Activated CD8-positive, alpha-beta T cell treated with anti-CD3 and anti-CD28 coated beads for 36 hours (primary cell): ENCODE measurements around the gene CTH. TPM values are rescaled to one million over a fixed set of nuclear protein-coding genes. Genes with fewer than 3 reads are reported as not detected.

Experiments used
- ATAC-seq: fragments of 200-7000 bp; cut with Tn5 transposase; one replicate; pipeline ENCODE4 v1.10.0; 2021; ENCODE audit warnings: mild to moderate bottlenecking, moderate library complexity
- CTCF ChIA-PET: fragments of 350-600 bp; sonication (Branson Sonifier 250); formaldehyde crosslinking; loops from one replicate; lab custom pipeline; 2021; ENCODE audit warnings: antibody characterized with exemption; lab: Charles Lee
- POLR2A ChIA-PET: fragments of 350-600 bp; sonication (Branson Sonifier 250); formaldehyde crosslinking; loops from one replicate; lab custom pipeline; 2021; ENCODE audit warnings: antibody characterized with exemption; lab: Charles Lee
- DNase-seq: peaks from one replicate; pipeline ENCODE4 v3.0.0-alpha.2; 2020
- H3K27ac Mint-ChIP-seq: one replicate; pipeline ENCODE4 v1.8.0; 2021; ENCODE audit warnings: mild to moderate bottlenecking, mixed read lengths
- H3K27me3 Mint-ChIP-seq: one replicate; pipeline ENCODE4 v1.8.0; 2021; ENCODE audit warnings: mixed read lengths
- H3K36me3 Mint-ChIP-seq: one replicate; pipeline ENCODE4 v1.8.0; 2021; ENCODE audit warnings: low read depth, mixed read lengths
- H3K4me1 Mint-ChIP-seq: one replicate; pipeline ENCODE4 v1.8.0; 2021; ENCODE audit warnings: low read depth, mixed read lengths
- H3K4me3 Mint-ChIP-seq: one replicate; pipeline ENCODE4 v1.8.0; 2021; ENCODE audit warnings: mild to moderate bottlenecking, moderate library complexity, mixed read lengths
- H3K9me3 Mint-ChIP-seq: one replicate; pipeline ENCODE4 v1.8.0; 2021; ENCODE audit warnings: mixed read lengths
- intact Hi-C: fragments of 100-400 bp; cut with micrococcal nuclease; formaldehyde crosslinking; loops from one replicate; pipeline ENCODE4 v1.10.0; 2022
- total RNA-seq, 2 experiments: library from RNA; stranded (reverse); gene quantifications; one replicate each; pipeline ENCODE4 v1.2.3, GENCODE V29; 2021
- TF ChIP-seq, protein P1 (sequence below): fragments of 200-600 bp; IDR thresholded peaks from one replicate; pipeline ENCODE4 v1.8.0; 2022; ENCODE audit warnings: antibody characterized with exemption, mild to moderate bottlenecking

Gene CTH
- total RNA-seq, 2 experiments from 2014 or later, result 34.5 to 35.0 TPM

DNA sequence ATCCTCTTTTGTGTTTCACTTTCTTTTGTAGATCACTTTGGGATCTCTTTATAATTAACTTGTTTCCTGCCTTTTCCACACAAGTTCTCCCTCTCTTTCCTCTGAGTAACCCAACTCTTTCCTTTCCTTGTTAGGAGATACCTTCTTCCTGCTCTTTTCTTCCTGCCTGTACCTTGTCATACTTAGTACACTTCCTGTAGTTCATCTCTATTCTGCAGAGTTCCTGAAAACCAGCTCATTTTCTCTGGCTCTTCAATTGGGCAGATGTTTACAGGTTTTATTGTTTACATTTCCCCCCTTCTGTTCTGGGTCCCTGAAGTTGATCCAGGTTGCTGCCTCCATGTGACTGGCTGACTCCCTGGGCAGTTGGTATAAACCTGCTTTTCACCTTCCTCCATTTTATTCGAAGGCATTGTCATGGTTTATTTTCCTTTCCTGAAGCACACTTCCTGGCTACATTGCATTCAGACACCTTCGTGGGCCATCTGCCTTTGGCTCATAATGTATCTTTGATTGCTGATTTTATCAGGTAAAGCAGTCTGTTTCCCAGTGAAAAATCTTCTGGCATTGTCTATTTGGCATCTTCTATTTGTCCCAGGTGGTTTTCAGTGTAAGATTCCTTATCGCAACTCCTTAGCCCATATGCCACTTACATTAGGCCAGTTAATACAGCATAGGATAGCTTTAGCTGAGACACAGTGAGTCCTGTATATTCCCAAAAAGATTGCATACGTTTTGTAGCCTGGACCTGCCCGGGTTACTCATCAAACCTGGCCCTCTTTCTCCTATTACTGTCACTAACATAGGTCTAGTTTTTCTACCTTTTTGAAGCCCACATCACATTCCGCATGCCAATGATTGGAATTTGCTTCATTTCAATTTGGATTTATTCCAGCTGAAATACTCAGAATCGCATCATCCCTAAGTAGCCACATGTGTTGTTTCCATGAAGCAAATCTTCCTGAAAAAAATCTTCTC lies 15.4 kb downstream of the CTH start:
- intact Hi-C loops, result no loop called here
- ChIA-PET POLR2A (no interaction called here), CTCF (no interaction called here)
- Mint-ChIP-seq H3K27ac (no peak overlapping the region), H3K4me1 (peaks cover 2% of the 10 kb centered on the region), H3K4me3 (no peak overlapping the region), H3K36me3 (peaks cover 52% of the 10 kb centered on the region), H3K27me3 (no peaks in the 10 kb centered on the region), H3K9me3 (no peaks in the 10 kb centered on the region)
- DNase-seq, result no peak
- no peak for ATAC-seq
- TF ChIP-seq, protein P1, sequence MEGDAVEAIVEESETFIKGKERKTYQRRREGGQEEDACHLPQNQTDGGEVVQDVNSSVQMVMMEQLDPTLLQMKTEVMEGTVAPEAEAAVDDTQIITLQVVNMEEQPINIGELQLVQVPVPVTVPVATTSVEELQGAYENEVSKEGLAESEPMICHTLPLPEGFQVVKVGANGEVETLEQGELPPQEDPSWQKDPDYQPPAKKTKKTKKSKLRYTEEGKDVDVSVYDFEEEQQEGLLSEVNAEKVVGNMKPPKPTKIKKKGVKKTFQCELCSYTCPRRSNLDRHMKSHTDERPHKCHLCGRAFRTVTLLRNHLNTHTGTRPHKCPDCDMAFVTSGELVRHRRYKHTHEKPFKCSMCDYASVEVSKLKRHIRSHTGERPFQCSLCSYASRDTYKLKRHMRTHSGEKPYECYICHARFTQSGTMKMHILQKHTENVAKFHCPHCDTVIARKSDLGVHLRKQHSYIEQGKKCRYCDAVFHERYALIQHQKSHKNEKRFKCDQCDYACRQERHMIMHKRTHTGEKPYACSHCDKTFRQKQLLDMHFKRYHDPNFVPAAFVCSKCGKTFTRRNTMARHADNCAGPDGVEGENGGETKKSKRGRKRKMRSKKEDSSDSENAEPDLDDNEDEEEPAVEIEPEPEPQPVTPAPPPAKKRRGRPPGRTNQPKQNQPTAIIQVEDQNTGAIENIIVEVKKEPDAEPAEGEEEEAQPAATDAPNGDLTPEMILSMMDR, result no peak

DNA sequence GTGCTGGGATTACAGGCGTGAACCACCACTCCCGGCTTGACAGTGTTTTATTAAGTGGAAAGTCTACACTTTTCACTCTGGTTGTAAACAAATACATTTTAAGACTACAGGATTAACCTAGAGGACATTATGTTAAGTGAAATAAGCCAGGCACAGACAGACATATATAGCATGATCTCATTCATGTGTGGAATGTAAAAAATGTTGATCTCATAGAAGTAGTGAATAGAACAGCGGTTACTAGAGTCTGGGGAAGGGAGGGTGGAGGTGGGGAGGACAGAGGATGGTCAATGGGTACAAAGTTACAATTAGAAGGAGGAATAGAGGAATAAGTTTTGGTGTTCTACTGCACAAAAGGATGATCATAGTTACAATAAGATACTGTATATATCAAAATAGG lies 16.9 kb downstream of the CTH start:
- H3K9me3 Mint-ChIP-seq, result no peaks in the 10 kb centered on the region
- ChIA-PET POLR2A (no interaction called here), CTCF (no interaction called here)
- intact Hi-C loops, result no loop called here
- TF ChIP-seq, protein P1, result no peak
- H3K4me3 Mint-ChIP-seq, result no peak overlapping the region
- no peaks in the 10 kb centered on the region for H3K27me3 Mint-ChIP-seq
- DNase-seq (no peak), ATAC-seq (no peak)
- no peak overlapping the region for H3K27ac Mint-ChIP-seq
- peaks cover 52% of the 10 kb centered on the region for H3K36me3 Mint-ChIP-seq
- peaks cover 2% of the 10 kb centered on the region for H3K4me1 Mint-ChIP-seq

DNA sequence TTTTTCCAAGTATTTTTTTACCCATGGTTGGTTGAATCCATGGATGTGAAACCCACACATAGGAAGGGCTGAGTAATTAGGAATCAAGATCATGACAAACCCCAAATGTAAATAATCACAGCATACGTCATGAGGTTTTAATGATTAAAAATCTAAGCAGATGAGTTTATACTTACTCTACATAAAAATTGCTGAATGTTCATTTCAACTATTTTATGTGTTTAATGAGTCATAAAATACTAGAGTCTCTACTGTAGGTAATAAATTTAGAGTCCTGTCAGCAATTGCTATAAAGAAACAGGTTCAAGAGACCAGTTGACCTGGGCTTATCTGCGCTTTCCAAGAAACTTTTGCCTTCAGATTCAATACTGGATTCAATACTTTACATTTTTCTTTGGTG lies 18.2 kb downstream of the CTH start:
- POLR2A ChIA-PET, result no interaction called here
- ATAC-seq, result no peak

DNA sequence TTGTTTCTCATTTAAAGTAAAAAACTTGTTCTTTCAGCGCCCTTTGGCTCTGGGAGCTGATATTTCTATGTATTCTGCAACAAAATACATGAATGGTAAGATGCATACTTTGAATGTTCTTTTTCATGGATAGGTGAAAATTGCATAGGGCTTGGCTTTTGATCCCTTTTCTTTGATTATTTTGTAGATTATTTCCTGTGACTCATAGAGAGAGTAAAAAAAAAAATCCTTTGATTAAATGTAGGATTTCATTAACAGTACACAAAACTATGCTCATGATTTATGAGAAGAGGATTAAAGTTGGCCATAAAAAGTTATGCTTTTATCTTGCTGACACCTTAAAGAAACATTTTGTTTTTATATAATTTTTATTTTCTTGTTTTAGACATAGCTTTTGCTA lies 18.7 kb downstream of the CTH start:
- H3K9me3 Mint-ChIP-seq, result no peaks in the 10 kb centered on the region
- POLR2A ChIA-PET, result interaction anchor here (0.6 kb wide), 1 partner anchor 132 kb away, joined by 3 read pairs; no protein-coding TSS in a partner anchor
- ATAC-seq (no peak), DNase-seq (no peak)
- no peak overlapping the region for H3K4me3 Mint-ChIP-seq
- no peaks in the 10 kb centered on the region for H3K27me3 Mint-ChIP-seq
- no peak overlapping the region for H3K27ac Mint-ChIP-seq
- intact Hi-C loops, result no loop called here
- CTCF ChIA-PET, result interaction anchor here (0.7 kb wide), 1 partner anchor 15 kb away, joined by 3 read pairs; no protein-coding TSS in a partner anchor
- peaks cover 2% of the 10 kb centered on the region for H3K4me1 Mint-ChIP-seq
- TF ChIP-seq, protein P1, result no peak
- peaks cover 52% of the 10 kb centered on the region for H3K36me3 Mint-ChIP-seq

More for the DNA sequence above, 18.2 kb downstream of the CTH start:
- DNase-seq, result no peak
- Mint-ChIP-seq H3K27ac (no peak overlapping the region), H3K4me1 (peaks cover 2% of the 10 kb centered on the region), H3K9me3 (no peaks in the 10 kb centered on the region), H3K4me3 (no peak overlapping the region), H3K36me3 (peaks cover 52% of the 10 kb centered on the region), H3K27me3 (no peaks in the 10 kb centered on the region)
- TF ChIP-seq, protein P1, result no peak
- CTCF ChIA-PET, result no interaction called here
- intact Hi-C loops, result no loop called here

DNA sequence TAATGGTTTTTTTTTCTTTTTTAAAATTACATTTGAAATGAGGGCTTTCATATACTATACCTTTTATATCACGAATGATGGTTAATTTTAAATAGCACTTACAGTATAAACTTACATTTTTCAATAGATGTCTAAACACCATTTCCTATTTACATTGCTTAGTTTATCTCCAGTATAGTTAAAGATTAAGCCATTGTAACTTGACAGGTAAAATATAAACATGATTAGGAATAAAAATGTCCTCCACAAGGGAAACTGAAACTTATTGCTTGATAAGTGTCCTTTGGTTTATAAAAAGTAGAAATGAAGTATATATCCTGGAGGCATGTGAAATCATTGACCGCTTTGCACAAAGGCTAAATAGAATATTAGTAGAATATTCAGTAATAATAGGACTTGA lies 20.2 kb downstream of the CTH start:
- no peak for DNase-seq
- no peak overlapping the region for H3K4me3 Mint-ChIP-seq

More for the DNA sequence above, 20.2 kb downstream of the CTH start:
- CTCF ChIA-PET, result no interaction called here
- no peak overlapping the region for H3K27ac Mint-ChIP-seq
- H3K36me3 Mint-ChIP-seq, result peaks cover 48% of the 10 kb centered on the region
- H3K27me3 Mint-ChIP-seq, result no peaks in the 10 kb centered on the region
- no peak for ATAC-seq
- no peaks in the 10 kb centered on the region for H3K9me3 Mint-ChIP-seq
- H3K4me1 Mint-ChIP-seq, result peaks cover 2% of the 10 kb centered on the region
- TF ChIP-seq, protein P1, result no peak
- POLR2A ChIA-PET, result no interaction called here
- intact Hi-C loops, result no loop called here
